HG03196 (cell line): ENCODE measurements around the gene AVP.
"Not testable (repeated sequence)": the region's sequence is repeated elsewhere in the genome, so short reads cannot be mapped to it uniquely, and the experiment has no call there.

Experiments used
- ATAC-seq: cut with Tn5 transposase; IDR thresholded peaks from one replicate; pipeline ENCODE4 v1.9.1; 2021; ENCODE audit not compliant: unreplicated experiment

Gene AVP

GRCh38 chr20:3084283-3084985 is at the start of gene AVP:
TSS of gene AVP (minus strand) at chr20:3084724. CDS start at chr20:3084674, 50 bp downstream.
- ATAC-seq, result no peak

GRCh38 chr20:3134151-3134550 is 49.6 kb upstream of the AVP start:
- ATAC-seq, result no peak

- no peak for ATAC-seq
Measured at GRCh38 chr20:3133155-3133554, 48.6 kb upstream of the AVP start.

- no peak for ATAC-seq
Measured at GRCh38 chr20:3130051-3130600, 45.6 kb upstream of the AVP start.

GRCh38 chr20:3129094-3129493 is 44.6 kb upstream of the AVP start:
- no peak for ATAC-seq

GRCh38 chr20:3128275-3128984 is 43.9 kb upstream of the AVP start:
- ATAC-seq, result no peak

- ATAC-seq, result no peak
Measured at GRCh38 chr20:3126527-3126859, 42.0 kb upstream of the AVP start.

- not testable (repeated sequence) for ATAC-seq
Measured at GRCh38 chr20:3125776-3126526, 41.4 kb upstream of the AVP start.

GRCh38 chr20:3124773-3125560 is 40.4 kb upstream of the AVP start:
- ATAC-seq, result not testable (repeated sequence)

- ATAC-seq, result not testable (repeated sequence)
Measured at GRCh38 chr20:3124163-3124562, 39.6 kb upstream of the AVP start.

- ATAC-seq, result no peak
Measured at GRCh38 chr20:3123542-3123941, 39.0 kb upstream of the AVP start.

- ATAC-seq, result no peak
Measured at GRCh38 chr20:3121955-3122610, 37.6 kb upstream of the AVP start.

- no peak for ATAC-seq
Measured at GRCh38 chr20:3121271-3121911, 36.9 kb upstream of the AVP start.

- ATAC-seq, result no peak
Measured at GRCh38 chr20:3119044-3119443, 34.5 kb upstream of the AVP start.

GRCh38 chr20:3117839-3118379 is 33.4 kb upstream of the AVP start:
- ATAC-seq, result not testable (repeated sequence)

GRCh38 chr20:3116341-3116740 is 31.8 kb upstream of the AVP start:
- ATAC-seq, result no peak

- ATAC-seq, result no peak
Measured at GRCh38 chr20:3115190-3116107, 30.9 kb upstream of the AVP start.

GRCh38 chr20:3111995-3112394 is 27.5 kb upstream of the AVP start:
- ATAC-seq, result no peak

GRCh38 chr20:3111507-3111906 is 27.0 kb upstream of the AVP start:
- ATAC-seq, result no peak
